WTC11 (cell line): Measurements from ENCODE around the gene NFATC3. TPM values are rescaled to one million over a fixed set of nuclear protein-coding genes. Genes with fewer than 3 reads are reported as not detected.

ENCODE experiments used
- ATAC-seq: fragments of 200-7000 bp; cut with Tn5 transposase; 2 replicates; pipeline ENCODE4 v1.10.0; 2021; ENCODE audit warnings: mild to moderate bottlenecking, moderate library complexity
- CTCF ChIA-PET: fragments of 300-600 bp; sonication (Branson Sonifier 250); formaldehyde crosslinking; loops from one replicate; lab custom pipeline; 2021; ENCODE audit warnings: antibody characterized with exemption; lab: Charles Lee
- POLR2A ChIA-PET: fragments of 350-600 bp; sonication (Branson Sonifier 250); formaldehyde crosslinking; loops from one replicate; lab custom pipeline; 2021; ENCODE audit warnings: antibody characterized with exemption; lab: Charles Lee
- DNase-seq: peaks from one replicate; pipeline ENCODE4 v3.0.0; 2021; ENCODE audit warnings: low spot score
- H3K27ac Mint-ChIP-seq: 2 replicates; pipeline ENCODE4 v1.8.0; 2021; ENCODE audit warnings: mixed read lengths
- H3K27me3 Mint-ChIP-seq: 2 replicates; pipeline ENCODE4 v1.8.0; 2021; ENCODE audit warnings: low read depth, mild to moderate bottlenecking, moderate library complexity, mixed read lengths
- H3K36me3 Mint-ChIP-seq: 2 replicates; pipeline ENCODE4 v1.8.0; 2021; ENCODE audit warnings: mixed read lengths
- H3K4me1 Mint-ChIP-seq: 2 replicates; pipeline ENCODE4 v1.8.0; 2022; ENCODE audit warnings: mixed read lengths
- H3K4me3 Mint-ChIP-seq: 2 replicates; pipeline ENCODE4 v1.8.0; 2021; ENCODE audit warnings: mild to moderate bottlenecking, moderate library complexity, mixed read lengths
- H3K9me3 Mint-ChIP-seq: 2 replicates; pipeline ENCODE4 v1.8.0; 2021; ENCODE audit warnings: mixed read lengths
- CTCF ChIP-seq: fragments of 200-600 bp; IDR thresholded peaks from 2 replicates; pipeline ENCODE4 v1.8.0; 2022; ENCODE audit warnings: antibody characterized with exemption
- E2F4 ChIP-seq: sonication (generic); formaldehyde crosslinking; IDR thresholded peaks from 2 replicates; pipeline ENCODE4 v1.8.1; 2022; ENCODE audit warnings: low read depth, mild to moderate bottlenecking, moderate library complexity, missing genetic modification reagents, borderline replicate concordance
- FOXJ3 ChIP-seq: sonication (generic); formaldehyde crosslinking; IDR thresholded peaks from 2 replicates; pipeline ENCODE4 v1.9.0; 2021; ENCODE audit warnings: missing genetic modification reagents, mild to moderate bottlenecking, borderline replicate concordance
- FOXP1 ChIP-seq: sonication (generic); formaldehyde crosslinking; IDR thresholded peaks from 2 replicates; pipeline ENCODE4 v1.8.0; 2022; ENCODE audit warnings: missing genetic modification reagents, mild to moderate bottlenecking, moderate library complexity, borderline replicate concordance
- FOXP4 ChIP-seq: sonication (generic); formaldehyde crosslinking; IDR thresholded peaks from 2 replicates; pipeline ENCODE4 v1.8.0; 2022; ENCODE audit warnings: mild to moderate bottlenecking, missing genetic modification reagents
- IRF2 ChIP-seq: sonication (generic); formaldehyde crosslinking; IDR thresholded peaks from 2 replicates; pipeline ENCODE4 v1.8.0; 2022; ENCODE audit warnings: low read depth, missing genetic modification reagents, borderline replicate concordance
- JAZF1 ChIP-seq: fragments of 250-450 bp; sonication (Bioruptor Pico); IDR thresholded peaks from 2 replicates; pipeline ENCODE4 v1.9.0; 2021; ENCODE audit warnings: moderate library complexity, mild to moderate bottlenecking, inconsistent platforms
- NFE2L1 ChIP-seq: sonication (generic); formaldehyde crosslinking; IDR thresholded peaks from 2 replicates; pipeline ENCODE4 v1.8.1; 2023; ENCODE audit warnings: missing genetic modification reagents
- NR3C1 ChIP-seq: sonication (generic); formaldehyde crosslinking; conservative IDR thresholded peaks from 2 replicates; pipeline ENCODE4 v1.8.1; 2023; ENCODE audit warnings: low read depth, mild to moderate bottlenecking, missing genetic modification reagents
- PRDM15 ChIP-seq: sonication (generic); formaldehyde crosslinking; IDR thresholded peaks from 2 replicates; pipeline ENCODE4 v1.8.0; 2022; ENCODE audit warnings: missing genetic modification reagents
- RELA ChIP-seq: sonication (generic); formaldehyde crosslinking; IDR thresholded peaks from 2 replicates; pipeline ENCODE4 v1.8.1; 2022; ENCODE audit warnings: missing genetic modification reagents, mild to moderate bottlenecking, borderline replicate concordance
- RORB ChIP-seq: fragments of 250-450 bp; sonication (Bioruptor Pico); IDR thresholded peaks from 2 replicates; pipeline ENCODE4 v1.9.0; 2021; ENCODE audit warnings: mild to moderate bottlenecking
- ZNF219 ChIP-seq: sonication (generic); formaldehyde crosslinking; IDR thresholded peaks from 2 replicates; pipeline ENCODE4 v1.8.0; 2023; ENCODE audit warnings: missing genetic modification reagents, mild to moderate bottlenecking, borderline replicate concordance
- ZNF263 ChIP-seq: sonication (generic); formaldehyde crosslinking; IDR thresholded peaks from 2 replicates; pipeline ENCODE4 v1.8.1; 2022; ENCODE audit warnings: low read depth, mild to moderate bottlenecking, moderate library complexity, missing genetic modification reagents
- ZNF281 ChIP-seq: sonication (generic); formaldehyde crosslinking; IDR thresholded peaks from 2 replicates; pipeline ENCODE4 v1.8.0; 2023; ENCODE audit warnings: mild to moderate bottlenecking, missing genetic modification reagents
- ZNF317 ChIP-seq: sonication (generic); formaldehyde crosslinking; IDR thresholded peaks from 2 replicates; pipeline ENCODE4 v1.8.1; 2023; ENCODE audit warnings: low read depth, mild to moderate bottlenecking, moderate library complexity, missing genetic modification reagents, borderline replicate concordance
- ZNF425 ChIP-seq: fragments of 250-450 bp; sonication (Bioruptor Pico); conservative IDR thresholded peaks from 2 replicates; pipeline ENCODE4 v1.9.0; 2021; ENCODE audit warnings: mild to moderate bottlenecking
- ZNF671 ChIP-seq: fragments of 250-450 bp; sonication (Bioruptor Pico); IDR thresholded peaks from 2 replicates; pipeline ENCODE4 v1.8.0; 2021; ENCODE audit warnings: mild to moderate bottlenecking
- total RNA-seq: library from RNA; stranded (reverse); gene quantifications from 3 replicates; pipeline ENCODE4 v1.2.3, GENCODE V29; 2021

NFATC3 gene
- total RNA-seq, 1 experiment from 2014 or later = 34.6 TPM

- TF ChIP-seq ZNF671 (CRISPR knock-in tag) = no peak
- no peak for TF ChIP-seq ZNF219 (CRISPR knock-in tag)
- TF ChIP-seq ZNF281 (CRISPR knock-in tag) = no peak
- no peak for TF ChIP-seq FOXJ3 (CRISPR knock-in tag)
- no peak for TF ChIP-seq NFE2L1 (CRISPR knock-in tag)
- no peak for TF ChIP-seq IRF2 (CRISPR knock-in tag)
- no peak for TF ChIP-seq ZNF317
- no peak for TF ChIP-seq RELA (CRISPR knock-in tag)
- no peak for TF ChIP-seq FOXP4 (CRISPR knock-in tag)
These were observed 58.8 kb downstream of the NFATC3 start (continued) for GRCh38 chr16:68144008-68144407.

- ChIA-PET POLR2A (no interaction called here), CTCF (interaction anchor here (3.3 kb wide), 1 partner anchor 53 kb away, joined by 7 read pairs; no protein-coding TSS in a partner anchor)
- Mint-ChIP-seq H3K4me1 (no peaks in the 10 kb centered on the region), H3K4me3 (no peak overlapping the region), H3K36me3 (no peaks in the 10 kb centered on the region), H3K27me3 (no peaks in the 10 kb centered on the region), H3K27ac (no peak overlapping the region), H3K9me3 (no peaks in the 10 kb centered on the region)
- no peak for TF ChIP-seq NR3C1
- ATAC-seq (no peak), DNase-seq (no peak)
These were observed 61.4 kb downstream of the NFATC3 start for GRCh38 chr16:68146585-68146984.

GRCh38 chr16:68147444-68147843, 62.3 kb downstream of the NFATC3 start:
- POLR2A ChIA-PET = interaction anchor here (0.6 kb wide), 1 partner anchor 47 kb away, joined by 3 read pairs; no protein-coding TSS in a partner anchor
- Mint-ChIP-seq H3K9me3 (no peaks in the 10 kb centered on the region), H3K27ac (no peak overlapping the region), H3K4me3 (no peak overlapping the region), H3K4me1 (no peaks in the 10 kb centered on the region), H3K27me3 (no peaks in the 10 kb centered on the region), H3K36me3 (no peaks in the 10 kb centered on the region)
- no peak for ATAC-seq
- CTCF ChIA-PET = interaction anchor here (3.3 kb wide), 1 partner anchor 54 kb away, joined by 7 read pairs; no protein-coding TSS in a partner anchor
- DNase-seq = no peak
- TF ChIP-seq ZNF263 (no peak), JAZF1 (CRISPR knock-in tag) (no peak), E2F4 (CRISPR knock-in tag) (no peak), PRDM15 (CRISPR knock-in tag) (no peak), RORB (CRISPR knock-in tag) (no peak), CTCF (no peak), ZNF425 (no peak), FOXP1 (no peak)
